ENCODE results near the gene JMJD1C.

DNA sequence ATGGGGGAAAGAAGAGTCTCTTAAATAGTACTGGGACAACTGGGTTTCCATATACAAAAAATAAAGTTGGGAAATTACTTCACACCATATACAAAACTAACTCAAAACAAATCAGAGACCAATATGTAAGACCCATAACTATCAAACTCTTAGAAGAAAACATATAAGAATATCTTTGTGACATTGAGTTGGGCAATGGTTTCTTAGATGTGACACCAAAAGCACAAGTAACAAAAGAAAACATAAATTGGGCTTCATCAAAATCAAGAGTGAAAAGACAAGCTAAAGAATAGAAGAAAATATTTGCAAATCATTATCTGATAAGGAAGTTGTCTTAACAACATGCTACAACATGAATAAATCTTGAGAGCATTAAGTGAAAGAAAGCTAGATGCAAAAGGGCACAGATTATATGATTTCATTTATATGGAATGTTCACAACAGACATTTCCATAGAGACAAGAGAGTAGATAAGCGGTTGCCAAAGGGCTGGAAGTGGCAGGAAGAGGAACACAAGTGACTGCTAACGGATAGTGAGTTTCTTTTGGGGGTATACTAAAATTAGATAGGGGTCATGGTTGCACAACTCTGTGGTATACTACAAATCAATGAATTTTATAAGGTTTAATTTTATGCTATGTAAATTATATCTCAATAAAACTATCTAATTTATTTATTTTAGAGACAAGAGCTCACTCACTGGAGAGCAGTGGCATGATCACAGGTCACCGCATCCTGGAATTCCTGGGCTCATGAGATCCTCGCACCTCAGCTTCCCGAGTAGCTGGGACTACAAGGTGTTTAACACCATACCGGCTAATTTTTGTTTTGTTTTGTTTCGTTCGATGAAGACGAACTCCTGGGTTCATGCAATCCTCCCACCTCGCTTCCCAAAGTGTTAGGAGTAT is 35.4 kb downstream of the JMJD1C start:
- TF ChIP-seq, protein P1, sequence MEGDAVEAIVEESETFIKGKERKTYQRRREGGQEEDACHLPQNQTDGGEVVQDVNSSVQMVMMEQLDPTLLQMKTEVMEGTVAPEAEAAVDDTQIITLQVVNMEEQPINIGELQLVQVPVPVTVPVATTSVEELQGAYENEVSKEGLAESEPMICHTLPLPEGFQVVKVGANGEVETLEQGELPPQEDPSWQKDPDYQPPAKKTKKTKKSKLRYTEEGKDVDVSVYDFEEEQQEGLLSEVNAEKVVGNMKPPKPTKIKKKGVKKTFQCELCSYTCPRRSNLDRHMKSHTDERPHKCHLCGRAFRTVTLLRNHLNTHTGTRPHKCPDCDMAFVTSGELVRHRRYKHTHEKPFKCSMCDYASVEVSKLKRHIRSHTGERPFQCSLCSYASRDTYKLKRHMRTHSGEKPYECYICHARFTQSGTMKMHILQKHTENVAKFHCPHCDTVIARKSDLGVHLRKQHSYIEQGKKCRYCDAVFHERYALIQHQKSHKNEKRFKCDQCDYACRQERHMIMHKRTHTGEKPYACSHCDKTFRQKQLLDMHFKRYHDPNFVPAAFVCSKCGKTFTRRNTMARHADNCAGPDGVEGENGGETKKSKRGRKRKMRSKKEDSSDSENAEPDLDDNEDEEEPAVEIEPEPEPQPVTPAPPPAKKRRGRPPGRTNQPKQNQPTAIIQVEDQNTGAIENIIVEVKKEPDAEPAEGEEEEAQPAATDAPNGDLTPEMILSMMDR (IDR thresholded peaks at IDR 0.05): no peak
- no peak for TF ChIP-seq EZH2 (IDR thresholded peaks at IDR 0.05)
